SK-N-SH (cell line): ENCODE data around the gene SENP5.

Experiments used
- CTCF ChIP-seq: fragments of 200-600 bp; sonication (generic); IDR thresholded peaks from 2 replicates; pipeline ENCODE4 v1.6.1; 2017; ENCODE audit warnings: antibody characterized with exemption, mild to moderate bottlenecking, moderate library complexity
- ELF1 ChIP-seq: IDR thresholded peaks from 2 replicates; pipeline ENCODE4 v1.4.0; 2012
- EP300 ChIP-seq, 2 experiments: IDR thresholded peaks; 2 replicates each; pipeline versions ENCODE4 v1.4.0 to v1.6.1; 2012; ENCODE audit warnings: borderline replicate concordance in 1 of 2, low read depth in 1 of 2, low read length in 1 of 2
- EZH2phosphoT487 ChIP-seq: fragments of 200-600 bp; sonication (generic); IDR thresholded peaks from 2 replicates; pipeline ENCODE4 v1.6.1; 2017; ENCODE audit warnings: low read depth, mixed run types, mild to moderate bottlenecking, antibody characterized with exemption, moderate library complexity, borderline replicate concordance
- JUND ChIP-seq: IDR thresholded peaks from 2 replicates; pipeline ENCODE4 v1.4.0; 2012
- MXI1 ChIP-seq: IDR thresholded peaks from 2 replicates; pipeline ENCODE4 v1.6.1; 2012; ENCODE audit warnings: mild to moderate bottlenecking, low read depth, low read length, improper control_type of control experiment
- NRF1 ChIP-seq: IDR thresholded peaks from 2 replicates; pipeline ENCODE4 v1.6.1; 2012; ENCODE audit warnings: low read depth, mild to moderate bottlenecking, low read length
- POLR2AphosphoS5 ChIP-seq: IDR thresholded peaks from 2 replicates; pipeline ENCODE4 v1.6.1; 2012; ENCODE audit warnings: low read depth, low read length
- REST ChIP-seq: IDR thresholded peaks from 2 replicates; pipeline ENCODE4 v1.6.1; 2012; ENCODE audit warnings: mild to moderate bottlenecking, low read depth, low read length, moderate library complexity
- USF2 ChIP-seq: fragments of 150-350 bp; IDR thresholded peaks from 2 replicates; pipeline ENCODE4 v1.6.1; 2017; ENCODE audit warnings: antibody characterized with exemption, low read length, low read depth, borderline replicate concordance
- YY1 ChIP-seq: IDR thresholded peaks from 2 replicates; pipeline ENCODE4 v1.4.0; 2012; ENCODE audit warnings: low read depth, mild to moderate bottlenecking

- TF ChIP-seq YY1 (no peak), NRF1 (no peak), REST (no peak), USF2 (no peak), POLR2AphosphoS5 (no peak), MXI1 (no peak), ELF1 (no peak), CTCF (no peak), EZH2phosphoT487 (no peak), JUND (no peak), EP300 (IDR thresholded peaks at IDR 0.05; ENCODE audit: borderline replicate concordance in 1 of 2, low read depth in 1 of 2, low read length in 1 of 2) (no peak)
Observed at GRCh38 chr3:196903740-196904139, 36.0 kb downstream of the SENP5 start.
